Suprapubic skin (tissue), 4 donors: ENCODE results near the gene ZNF705A. TPM values are rescaled to one million over a fixed set of nuclear protein-coding genes. Genes with fewer than 3 reads are reported as not detected.
"Not testable (repeated sequence)": the region's sequence is repeated elsewhere in the genome, so short reads cannot be mapped to it uniquely, and the experiment has no call there.

Source experiments
- DNase-seq, 2 donors: peaks; one replicate each; pipeline ENCODE4 v3.0.0-alpha.2; 2019; ENCODE audit warnings: low spot score in 2 of 2
- H3K27ac ChIP-seq: fragments of 200-600 bp; sonication (generic); one replicate; pipeline ENCODE4 v1.5.1; 2019
- H3K27me3 ChIP-seq: fragments of 200-600 bp; sonication (generic); one replicate; pipeline ENCODE4 v1.5.1; 2019
- H3K36me3 ChIP-seq: fragments of 200-600 bp; sonication (generic); one replicate; pipeline ENCODE4 v1.5.1; 2019
- H3K4me1 ChIP-seq: fragments of 200-600 bp; sonication (generic); one replicate; pipeline ENCODE4 v1.5.1; 2019
- H3K4me3 ChIP-seq: fragments of 200-600 bp; sonication (generic); one replicate; pipeline ENCODE4 v1.5.1; 2019; ENCODE audit warnings: mild to moderate bottlenecking
- H3K9me3 ChIP-seq: fragments of 200-600 bp; sonication (generic); one replicate; pipeline ENCODE4 v1.5.1; 2019
- WGBS: methylation state at CpG from one replicate; pipeline ENCODE4 v1.1.5; 2018; 5-methylcytosine and 5-hydroxymethylcytosine counted together
- total RNA-seq, 4 donors: library from RNA; depleted of rRNA; stranded (reverse); fragments of >200 nt; gene quantifications; one replicate each; pipeline ENCODE4 v1.1.0, GENCODE V29; 2016

ZNF705A gene
- total RNA-seq, 4 donors from 2014 or later, result not detected

GRCh38 chr12:8228607-8229006 is 71.8 kb downstream of the ZNF705A start:
- not testable (repeated sequence) for H3K27me3 ChIP-seq, DNase-seq, H3K4me1 ChIP-seq, H3K4me3 ChIP-seq, H3K9me3 ChIP-seq, H3K36me3 ChIP-seq, H3K27ac ChIP-seq
- WGBS, result 92% methylated on average over 11 of the region's 11 CpGs

- WGBS, result 57% methylated on average over 6 of the region's 7 CpGs
- not testable (repeated sequence) for H3K27ac ChIP-seq, H3K4me3 ChIP-seq, H3K36me3 ChIP-seq, DNase-seq, H3K4me1 ChIP-seq, H3K27me3 ChIP-seq, H3K9me3 ChIP-seq
Observed at GRCh38 chr12:8229486-8229885, 72.7 kb downstream of the ZNF705A start.

Other genes starting within 250 kb of the ZNF705A start
- gene SLC2A3, start 220.8 kb upstream of the ZNF705A start, total RNA-seq, result 10 to 100 TPM in 2 of 4 donors, 1 to 10 TPM in 2; 7.3 to 16.7 (median 9.6) TPM
- 10 to 100 TPM; 18.3 to 28.1 (median 25.0) TPM for gene FOXJ2, start 124.3 kb upstream of the ZNF705A start, total RNA-seq
- gene C3AR1, start 90.7 kb upstream of the ZNF705A start, total RNA-seq, result 1 to 10 TPM in 3 of 4 donors, under 1 TPM in 1; 0.79 to 2.0 (median 1.3) TPM
- 10 to 100 TPM; 25.4 to 48.6 (median 31.6) TPM for gene NECAP1, start 74.7 kb upstream of the ZNF705A start, total RNA-seq
- gene CLEC4A, start 33.4 kb upstream of the ZNF705A start, total RNA-seq, result 1 to 10 TPM; 1.1 to 7.2 (median 1.7) TPM
- gene FAM90A1, start 70.6 kb downstream of the ZNF705A start, total RNA-seq, result not detected